Activated CD4-positive, alpha-beta T cell treated with anti-CD3 and anti-CD28 coated beads, Interleukin-10, Interleukin-2, amounts not matched to agents 100 ng/mL and 50 ng/mL, durations not matched to agents 16 hours and 8 hours (primary cell): ENCODE measurements around the gene COPS3.

ENCODE experiments used
- DNase-seq: peaks from one replicate; pipeline ENCODE4 v3.0.0-alpha.2; 2020

The COPS3 gene

GRCh38 chr17:17237026-17237799 is 43.8 kb downstream of the COPS3 start, which contains the start of gene FLCN:
Gene FLCN (minus strand): TSS chr17:17237168. CDS start chr17:17228137, 9,031 bp downstream.
- peak; percentile 88 for DNase-seq

GRCh38 chr17:17236295-17237025 is 44.6 kb downstream of the COPS3 start:
- peak; percentile 8 for DNase-seq

- DNase-seq: no peak
Measured at GRCh38 chr17:17235212-17236174, 45.6 kb downstream of the COPS3 start.

GRCh38 chr17:17232303-17232621 is 48.8 kb downstream of the COPS3 start:
- no peak for DNase-seq

GRCh38 chr17:17231621-17232302 is 49.3 kb downstream of the COPS3 start:
- no peak for DNase-seq

- DNase-seq: no peak
Measured at GRCh38 chr17:17229416-17230384, 51.3 kb downstream of the COPS3 start.

GRCh38 chr17:17228521-17229279 is 52.3 kb downstream of the COPS3 start:
- DNase-seq: no peak

- no peak for DNase-seq
Measured at GRCh38 chr17:17227608-17228520, 53.2 kb downstream of the COPS3 start.

- DNase-seq: no peak
Measured at GRCh38 chr17:17226451-17227265, 54.4 kb downstream of the COPS3 start.

- no peak for DNase-seq
Measured at GRCh38 chr17:17225901-17226300, 55.1 kb downstream of the COPS3 start.

GRCh38 chr17:17224137-17224536 is 56.9 kb downstream of the COPS3 start:
- DNase-seq: no peak

GRCh38 chr17:17223736-17224135 is 57.3 kb downstream of the COPS3 start:
- no peak for DNase-seq

GRCh38 chr17:17221329-17221728 is 59.7 kb downstream of the COPS3 start:
- DNase-seq: no peak

- DNase-seq: no peak
Measured at GRCh38 chr17:17220529-17220928, 60.5 kb downstream of the COPS3 start.

- no peak for DNase-seq
Measured at GRCh38 chr17:17217995-17218394, 63.1 kb downstream of the COPS3 start.

- DNase-seq: no peak
Measured at GRCh38 chr17:17216776-17217175, 64.3 kb downstream of the COPS3 start.

- no peak for DNase-seq
Measured at GRCh38 chr17:17216236-17216635, 64.8 kb downstream of the COPS3 start.

GRCh38 chr17:17215575-17215974 is 65.5 kb downstream of the COPS3 start:
- DNase-seq: no peak
